HAP-1 (cell line): Measurements from ENCODE around the gene CST4.
"Not testable (repeated sequence)": the region's sequence is repeated elsewhere in the genome, so short reads cannot be mapped to it uniquely, and the experiment has no call there.

ENCODE experiments used
- DNase-seq, 2 experiments: peaks; one replicate each; pipeline ENCODE4 v3.0.0-alpha.2; 2016 to 2020; ENCODE audit warnings: low spot score in 2 of 2
- H3K27me3 ChIP-seq: fragments of 250-450 bp; sonication (Bioruptor Pico); 2 replicates; pipeline ENCODE4 v1.5.1; 2020; ENCODE audit warnings: low read depth, mild to moderate bottlenecking, moderate library complexity
- H3K36me3 ChIP-seq: fragments of 250-450 bp; sonication (Bioruptor Pico); replicated peaks from 2 replicates; pipeline ENCODE4 v1.5.1; 2020; ENCODE audit warnings: mild to moderate bottlenecking
- H3K4me1 ChIP-seq: fragments of 250-450 bp; sonication (Bioruptor Pico); 2 replicates; pipeline ENCODE4 v1.5.1; 2020; ENCODE audit warnings: mild to moderate bottlenecking
- H3K4me3 ChIP-seq: fragments of 250-450 bp; sonication (Bioruptor Pico); 2 replicates; pipeline ENCODE4 v1.5.1; 2020; ENCODE audit warnings: mild to moderate bottlenecking, moderate library complexity
- H3K9me3 ChIP-seq: fragments of 250-450 bp; sonication (Bioruptor Pico); 2 replicates; pipeline ENCODE4 v1.5.1; 2020; ENCODE audit warnings: mild to moderate bottlenecking, moderate library complexity
- in situ Hi-C: fragments of 300-500 bp; cut with MboI; formaldehyde crosslinking; loops from 3 replicates; pipeline ENCODE4 v1.14.3; 2020; ENCODE audit warnings: low sequenced_read_pairs, inconsistent platforms, mixed read lengths

Gene CST4

GRCh38 chr20:23663180-23663579, 25.7 kb downstream of the CST4 start:
- in situ Hi-C loops = no loop called here
- H3K36me3 ChIP-seq = no peaks in the 10 kb centered on the region
- no peaks in the 10 kb centered on the region for H3K9me3 ChIP-seq
- H3K4me3 ChIP-seq = no peak overlapping the region
- no peaks in the 10 kb centered on the region for H3K27me3 ChIP-seq
- H3K4me1 ChIP-seq = no peaks in the 10 kb centered on the region
- no peak for DNase-seq

DNA sequence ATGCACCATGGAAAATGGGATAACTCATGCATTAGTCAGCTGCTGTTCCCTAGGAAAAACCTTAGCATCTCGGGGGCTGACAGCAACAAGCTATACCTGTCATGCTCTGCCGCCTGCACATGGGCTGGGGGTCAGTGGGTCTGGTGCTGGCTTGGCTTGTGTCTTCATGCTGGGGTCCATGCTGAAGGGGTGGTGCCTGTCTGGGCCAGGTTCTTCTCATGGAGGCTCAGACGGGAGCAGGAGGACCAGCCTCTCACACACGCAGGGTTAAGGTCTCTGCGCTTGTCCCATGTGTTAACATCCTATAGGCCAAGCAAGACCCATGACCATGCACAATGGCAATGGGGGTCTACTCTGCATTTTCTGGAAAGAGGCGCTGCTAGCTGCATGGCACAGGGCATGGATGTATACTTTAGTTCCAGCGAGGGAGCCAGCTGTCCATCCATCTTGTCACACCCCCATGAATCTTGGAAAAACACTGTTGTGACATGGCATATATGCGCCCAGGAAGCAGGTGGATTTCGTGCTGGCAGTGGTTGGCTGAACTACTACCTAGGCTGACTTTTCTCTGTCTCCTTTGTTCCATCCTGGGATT, 26.5 kb downstream of the CST4 start:
- H3K4me3 ChIP-seq = no peak overlapping the region
- H3K4me1 ChIP-seq = no peaks in the 10 kb centered on the region
- H3K36me3 ChIP-seq = no peaks in the 10 kb centered on the region
- H3K9me3 ChIP-seq = no peaks in the 10 kb centered on the region
- no peaks in the 10 kb centered on the region for H3K27me3 ChIP-seq
- no peak for DNase-seq
- in situ Hi-C loops = no loop called here

DNA sequence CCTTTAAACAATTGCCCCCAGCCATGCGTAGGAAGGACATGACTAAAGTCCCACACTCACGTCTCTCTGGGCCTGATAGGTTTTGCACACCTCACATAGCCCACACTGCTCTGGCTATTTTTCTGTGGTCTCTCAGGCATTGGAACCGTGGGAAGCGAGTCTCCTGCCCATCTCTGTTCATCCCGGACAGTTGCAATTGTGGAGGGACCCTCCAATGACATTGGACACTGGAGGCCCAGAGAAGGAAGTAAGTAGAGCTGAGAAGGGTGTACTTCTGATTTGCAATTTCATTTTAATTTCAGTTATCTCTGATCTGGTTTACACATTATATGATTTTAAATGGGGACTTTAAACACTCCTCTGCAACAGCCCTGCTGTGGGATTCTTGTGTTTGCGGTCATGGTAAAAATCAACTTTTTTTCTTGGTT, 27.8 kb downstream of the CST4 start:
- in situ Hi-C loops = no loop called here
- no peaks in the 10 kb centered on the region for H3K4me1 ChIP-seq

GRCh38 chr20:23659989-23660837, 28.6 kb downstream of the CST4 start:
- no peak for DNase-seq
- no peak overlapping the region for H3K4me3 ChIP-seq
- no peaks in the 10 kb centered on the region for H3K4me1 ChIP-seq
- in situ Hi-C loops = no loop called here
- no peaks in the 10 kb centered on the region for H3K9me3 ChIP-seq
- H3K36me3 ChIP-seq = no peaks in the 10 kb centered on the region
- no peaks in the 10 kb centered on the region for H3K27me3 ChIP-seq

More for the DNA sequence above, 27.8 kb downstream of the CST4 start:
- H3K9me3 ChIP-seq = no peaks in the 10 kb centered on the region
- H3K36me3 ChIP-seq = no peaks in the 10 kb centered on the region
- DNase-seq = no peak
- no peak overlapping the region for H3K4me3 ChIP-seq
- no peaks in the 10 kb centered on the region for H3K27me3 ChIP-seq

DNA sequence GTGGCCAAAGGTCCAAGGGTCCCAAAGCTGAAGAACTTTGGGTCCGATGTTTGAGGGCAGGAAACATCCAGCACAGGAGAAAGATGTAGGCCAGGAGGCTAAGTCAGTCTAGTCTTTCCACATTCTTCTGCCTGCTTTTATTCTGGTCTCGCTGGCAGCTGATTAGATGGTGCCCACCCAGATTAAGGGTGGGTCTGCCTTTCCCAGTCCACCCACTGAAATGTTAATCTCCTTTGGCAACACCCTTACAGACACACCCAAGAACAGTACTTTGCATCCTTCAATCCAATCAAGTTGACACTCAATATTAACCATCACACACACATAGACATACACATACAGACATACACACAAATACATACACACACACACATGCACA, 29.2 kb downstream of the CST4 start:
- not testable (repeated sequence) for H3K4me1 ChIP-seq

GRCh38 chr20:23658989-23659609, 29.7 kb downstream of the CST4 start:
- no peak overlapping the region for H3K4me3 ChIP-seq
- H3K4me1 ChIP-seq = no peaks in the 10 kb centered on the region
- no peaks in the 10 kb centered on the region for H3K36me3 ChIP-seq
- no peaks in the 10 kb centered on the region for H3K27me3 ChIP-seq
- in situ Hi-C loops = no loop called here
- no peak for DNase-seq
- no peaks in the 10 kb centered on the region for H3K9me3 ChIP-seq

More for the DNA sequence above, 29.2 kb downstream of the CST4 start:
- in situ Hi-C loops, H3K27me3 ChIP-seq, H3K9me3 ChIP-seq, DNase-seq, H3K36me3 ChIP-seq, H3K4me3 ChIP-seq: not testable (repeated sequence)

- in situ Hi-C loops = no loop called here
Measured at GRCh38 chr20:23658336-23658735, 30.5 kb downstream of the CST4 start.

DNA sequence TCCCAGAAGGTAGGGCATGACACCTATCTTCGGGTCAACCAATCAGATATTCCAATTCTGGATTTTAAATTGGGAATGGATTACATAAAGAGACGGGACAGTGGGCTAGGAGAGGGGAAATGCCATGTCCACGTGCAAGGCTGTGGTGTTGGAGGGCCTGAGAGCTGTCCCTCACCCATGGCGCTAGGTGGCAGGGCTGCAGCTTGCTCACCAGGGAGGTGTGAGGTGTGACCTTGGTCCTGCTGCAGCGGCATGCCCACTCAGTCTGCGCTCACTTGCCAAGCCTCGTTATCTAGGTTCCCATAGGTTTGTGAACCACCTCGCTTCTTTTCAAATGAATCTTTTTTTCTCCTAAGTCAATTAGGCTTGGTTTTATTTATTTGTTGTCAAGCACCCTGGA, 31.6 kb downstream of the CST4 start:
- in situ Hi-C loops = no loop called here
- H3K9me3 ChIP-seq = no peaks in the 10 kb centered on the region
- H3K4me3 ChIP-seq = no peak overlapping the region
- no peak for DNase-seq
- no peaks in the 10 kb centered on the region for H3K4me1 ChIP-seq
- H3K36me3 ChIP-seq = no peaks in the 10 kb centered on the region
- no peaks in the 10 kb centered on the region for H3K27me3 ChIP-seq

More at GRCh38 chr20:23658336-23658735, 30.5 kb downstream of the CST4 start:
- DNase-seq = no peak
- Histone ChIP-seq H3K4me3 (no peak overlapping the region), H3K9me3 (no peaks in the 10 kb centered on the region), H3K27me3 (no peaks in the 10 kb centered on the region), H3K4me1 (no peaks in the 10 kb centered on the region), H3K36me3 (no peaks in the 10 kb centered on the region)

DNA sequence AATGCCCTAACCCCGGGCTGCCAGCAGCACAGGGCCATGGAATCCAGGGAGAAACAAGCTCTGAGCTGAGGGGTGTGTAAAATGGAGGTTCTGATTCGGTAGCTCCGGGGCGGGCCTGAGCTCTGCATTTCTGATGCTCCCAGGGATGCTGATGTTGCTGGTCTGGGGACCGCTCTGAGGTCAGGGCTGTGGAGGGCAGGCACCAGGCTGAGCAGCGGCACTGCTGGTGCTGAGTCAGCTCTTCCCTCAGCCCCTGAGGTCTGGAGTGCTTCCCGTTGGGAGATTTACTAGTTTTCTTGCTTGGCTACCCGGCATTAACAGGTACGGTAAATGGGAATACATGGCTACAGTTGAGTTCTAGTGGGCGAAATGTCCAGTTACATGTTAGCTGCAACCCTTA, 32.5 kb downstream of the CST4 start:
- Histone ChIP-seq H3K4me1 (no peaks in the 10 kb centered on the region), H3K9me3 (no peaks in the 10 kb centered on the region), H3K4me3 (no peak overlapping the region), H3K27me3 (no peaks in the 10 kb centered on the region), H3K36me3 (no peaks in the 10 kb centered on the region)
- in situ Hi-C loops = no loop called here
- DNase-seq = no peak

- H3K36me3 ChIP-seq = no peaks in the 10 kb centered on the region
- in situ Hi-C loops = no loop called here
- no peaks in the 10 kb centered on the region for H3K4me1 ChIP-seq
- H3K9me3 ChIP-seq = no peaks in the 10 kb centered on the region
- no peaks in the 10 kb centered on the region for H3K27me3 ChIP-seq
- DNase-seq = no peak
- H3K4me3 ChIP-seq = no peak overlapping the region
Measured at GRCh38 chr20:23655491-23656211, 33.2 kb downstream of the CST4 start.

DNA sequence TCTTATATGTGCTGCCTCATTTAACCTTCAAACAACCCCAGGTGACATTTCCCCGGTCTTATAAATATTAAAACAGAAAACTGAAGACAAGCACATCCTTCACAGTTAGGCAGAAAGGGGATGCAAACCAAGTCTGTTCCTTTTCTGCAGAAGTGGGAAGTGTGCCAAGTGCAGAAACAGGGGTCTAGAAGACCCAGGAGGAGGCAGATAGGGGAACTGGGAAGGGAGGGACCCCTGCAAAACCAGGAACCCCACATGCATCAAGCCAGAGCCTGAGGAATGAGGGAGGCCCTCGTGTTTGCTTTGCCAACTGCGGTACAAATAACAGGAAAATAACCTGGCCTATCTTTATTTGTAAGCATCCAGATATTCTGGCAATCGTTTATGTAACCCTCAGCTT, 34.1 kb downstream of the CST4 start:
- H3K36me3 ChIP-seq = no peaks in the 10 kb centered on the region
- no peaks in the 10 kb centered on the region for H3K9me3 ChIP-seq
- DNase-seq = no peak
- H3K4me3 ChIP-seq = no peak overlapping the region
- in situ Hi-C loops = no loop called here
- no peaks in the 10 kb centered on the region for H3K4me1 ChIP-seq
- no peaks in the 10 kb centered on the region for H3K27me3 ChIP-seq

DNA sequence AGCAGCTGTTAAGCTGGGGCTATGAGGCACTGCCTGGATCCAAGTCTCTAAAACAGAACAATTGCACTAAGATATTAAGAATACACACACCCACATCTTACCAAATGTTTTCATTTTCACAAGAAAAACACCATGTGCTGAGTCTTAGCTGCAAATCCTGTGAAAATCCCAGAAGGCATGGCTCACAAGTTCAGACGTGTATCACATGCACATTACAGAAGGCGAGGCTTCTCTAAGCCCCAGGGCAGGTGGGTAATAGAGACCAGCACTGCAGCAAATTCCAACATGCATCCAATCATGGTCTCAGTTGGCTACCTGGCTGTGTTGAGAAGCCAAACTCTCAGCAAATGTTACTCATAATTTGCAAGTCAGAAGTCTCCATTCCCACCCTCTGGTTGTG, 34.8 kb downstream of the CST4 start:
- Histone ChIP-seq H3K4me3 (no peak overlapping the region), H3K4me1 (no peaks in the 10 kb centered on the region), H3K27me3 (no peaks in the 10 kb centered on the region), H3K36me3 (no peaks in the 10 kb centered on the region), H3K9me3 (no peaks in the 10 kb centered on the region)
- no peak for DNase-seq
- in situ Hi-C loops = no loop called here

- no peaks in the 10 kb centered on the region for H3K9me3 ChIP-seq
- H3K4me3 ChIP-seq = no peak overlapping the region
- in situ Hi-C loops = no loop called here
- H3K4me1 ChIP-seq = no peaks in the 10 kb centered on the region
- H3K36me3 ChIP-seq = no peaks in the 10 kb centered on the region
- DNase-seq = no peak
- no peaks in the 10 kb centered on the region for H3K27me3 ChIP-seq
Measured at GRCh38 chr20:23653400-23653938, 35.4 kb downstream of the CST4 start.
